Gastroesophageal sphincter (tissue), 4 donors: ENCODE data around the gene CABP7. TPM values are rescaled to one million over a fixed set of nuclear protein-coding genes. Genes with fewer than 3 reads are reported as not detected.

Source experiments
- ATAC-seq: fragments of 150-250 bp; one replicate; pipeline ENCODE4 v1.9.1; 2016; ENCODE audit warnings: mild to moderate bottlenecking, moderate library complexity
- H3K27ac ChIP-seq, 4 donors: fragments of 200-600 bp; sonication (generic) in 3 of 4; 1 replicate in 3 of 4; 2 replicates in 1 of 4; pipeline ENCODE4 v1.5.1; 2016 to 2019
- H3K27me3 ChIP-seq: fragments of 200-600 bp; sonication (generic); one replicate; pipeline ENCODE4 v1.5.1; 2019
- H3K36me3 ChIP-seq, 2 donors: fragments of 200-600 bp; sonication (generic); one replicate each; pipeline ENCODE4 v1.5.1; 2019; ENCODE audit warnings: control low read depth in 1 of 2
- H3K4me1 ChIP-seq, 3 donors: fragments of 200-600 bp; sonication (generic); 1 replicate in 2 of 3; 2 replicates in 1 of 3; pipeline ENCODE4 v1.5.1; 2016 to 2019; ENCODE audit warnings: control low read depth in 2 of 3
- H3K4me3 ChIP-seq, 2 donors: fragments of 200-600 bp; sonication (generic); one replicate each; pipeline ENCODE4 v1.5.1; 2019; ENCODE audit warnings: mild to moderate bottlenecking in 1 of 2, moderate library complexity in 1 of 2
- H3K9me3 ChIP-seq, 3 donors: fragments of 200-600 bp; sonication (generic); one replicate each; pipeline ENCODE4 v1.5.1; 2017 to 2019; ENCODE audit warnings: control low read depth in 2 of 3
- CTCF ChIP-seq, 4 experiments: fragments of 200-600 bp in 2 of 4; fragments of 450-650 bp in 2 of 4; sonication (generic) in 1 of 4; IDR thresholded peaks; one replicate each; pipeline ENCODE4 v1.5.1; 2017 to 2019; ENCODE audit warnings: antibody characterized with exemption in 4 of 4, mild to moderate bottlenecking in 2 of 4, moderate library complexity in 2 of 4
- EP300 ChIP-seq: sonication (generic); formaldehyde crosslinking; IDR thresholded peaks from one replicate; pipeline ENCODE4 v1.6.1; 2017; ENCODE audit warnings: antibody characterized with exemption, mild to moderate bottlenecking
- POLR2A ChIP-seq, 2 donors: fragments of 450-650 bp; IDR thresholded peaks; one replicate each; pipeline ENCODE4 v1.6.1; 2017; ENCODE audit warnings: antibody characterized with exemption in 2 of 2, mild to moderate bottlenecking in 2 of 2, moderate library complexity in 1 of 2
- POLR2AphosphoS5 ChIP-seq: sonication (generic); formaldehyde crosslinking; IDR thresholded peaks from one replicate; pipeline ENCODE4 v1.6.1; 2017; ENCODE audit warnings: antibody characterized with exemption
- WGBS, 2 donors: methylation state at CpG; one replicate each; pipeline ENCODE4 v1.1.5; 2018; ENCODE audit warnings: low coverage in 1 of 2; 5-methylcytosine and 5-hydroxymethylcytosine counted together
- total RNA-seq, 4 donors: library from RNA; depleted of rRNA; stranded (reverse); fragments of >200 nt; gene quantifications; one replicate each; pipeline ENCODE4 v1.1.0, GENCODE V29; 2016

The CABP7 gene
- total RNA-seq, 4 donors from 2014 or later, result 0.27 to 0.62 (median 0.32) TPM; not detected in 1

- no peak for ATAC-seq
- Histone ChIP-seq H3K4me3 (no peak overlapping the region), H3K27me3 (peaks cover 93% of the 10 kb centered on the region), H3K27ac (no peak overlapping the region), H3K9me3 (no peaks in the 10 kb centered on the region), H3K4me1 (peaks cover 0 to 13% (median 5%) of the 10 kb centered on the region in 3 donors), H3K36me3 (no peaks in the 10 kb centered on the region)
- TF ChIP-seq CTCF (IDR thresholded peaks at IDR 0.05), result no peak
- TF ChIP-seq EP300, result no peak
- TF ChIP-seq POLR2AphosphoS5, result no peak
- TF ChIP-seq POLR2A (IDR thresholded peaks at IDR 0.05), result no peak
- WGBS, 2 donors, result 60% methylated on average over 1 of the region's 5 CpGs; no CpG with 5 or more reads in 1 of the 2 donors
These were observed 4.1 kb upstream of the CABP7 start for GRCh38 chr22:29715705-29716104.

- Histone ChIP-seq H3K36me3 (no peaks in the 10 kb centered on the region), H3K9me3 (no peaks in the 10 kb centered on the region), H3K27me3 (peaks cover 95% of the 10 kb centered on the region), H3K4me1 (peaks cover 0 to 18% (median 5%) of the 10 kb centered on the region in 3 donors), H3K27ac (no peak overlapping the region), H3K4me3 (no peak overlapping the region)
- no peak for ATAC-seq
- WGBS, 2 donors, result 57% methylated on average over 1 of the region's 16 CpGs; no CpG with 5 or more reads in 1 of the 2 donors
- TF ChIP-seq CTCF (IDR thresholded peaks at IDR 0.05), result no peak
These were observed 2.8 kb upstream of the CABP7 start for GRCh38 chr22:29716814-29717545.

- H3K4me3 ChIP-seq, result no peak overlapping the region
- H3K27ac ChIP-seq, result no peak overlapping the region
- H3K27me3 ChIP-seq, result peaks cover 96% of the 10 kb centered on the region
- no peaks in the 10 kb centered on the region for H3K9me3 ChIP-seq
- ATAC-seq, result no peak
- no peak for TF ChIP-seq POLR2A (IDR thresholded peaks at IDR 0.05)
- no peak for TF ChIP-seq EP300
- no peak for TF ChIP-seq CTCF (IDR thresholded peaks at IDR 0.05)
- TF ChIP-seq POLR2AphosphoS5, result no peak
- peaks cover 0 to 18% (median 5%) of the 10 kb centered on the region in 3 donors for H3K4me1 ChIP-seq
- 86 to 93% methylated on average over 8 of the region's 11 CpGs for WGBS, 2 donors
- no peaks in the 10 kb centered on the region for H3K36me3 ChIP-seq
These were observed 2.0 kb upstream of the CABP7 start for GRCh38 chr22:29717789-29718188.

- no CpG with 5 or more reads among the region's 24 CpGs for WGBS, 2 donors
- Histone ChIP-seq H3K27me3 (peaks cover 90% of the 10 kb centered on the region), H3K9me3 (no peaks in the 10 kb centered on the region), H3K27ac (no peak overlapping the region), H3K36me3 (no peaks in the 10 kb centered on the region), H3K4me1 (peaks cover 0 to 18% (median 5%) of the 10 kb centered on the region in 3 donors), H3K4me3 (peak overlapping the region in 1 of 2 donors; percentile 44)
- TF ChIP-seq CTCF (IDR thresholded peaks at IDR 0.05), result no peak
- TF ChIP-seq POLR2A (IDR thresholded peaks at IDR 0.05), result no peak
- TF ChIP-seq EP300, result no peak
- TF ChIP-seq POLR2AphosphoS5, result no peak
- no peak for ATAC-seq
These were observed 579 bp upstream of the CABP7 start for GRCh38 chr22:29718949-29719898.
